Measurements from ENCODE around the gene RAB41. TPM values are rescaled to one million over a fixed set of nuclear protein-coding genes. Genes with fewer than 3 reads are reported as not detected.

Gene RAB41
- total RNA-seq: not detected in 2 replicates

DNA sequence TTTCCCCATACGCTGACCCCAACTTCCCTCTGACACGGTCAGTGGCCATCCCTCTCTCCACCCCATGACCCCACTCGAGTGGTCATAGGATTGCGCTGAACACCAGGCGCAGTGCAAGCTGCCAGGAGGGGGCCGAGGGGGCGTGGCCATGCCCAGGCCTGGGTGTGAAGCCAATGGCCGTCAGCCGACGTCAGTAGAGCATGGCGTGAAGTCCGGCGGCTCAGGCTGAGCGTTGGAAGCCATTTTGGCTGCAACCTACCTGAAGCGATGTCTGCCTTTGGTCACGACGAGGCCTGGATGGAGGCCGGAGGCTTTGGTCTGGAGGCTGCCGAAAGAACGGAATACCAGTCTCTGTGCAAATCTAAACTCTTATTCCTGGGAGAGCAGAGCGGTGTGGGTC lies at the start of gene RAB41:
RAB41 (plus strand) TSS at position 222 of the 400 bp plus-strand sequence; CDS start at position 268, 46 bp downstream.

GRCh38 chrX:70234355-70234754 lies 47.6 kb upstream of the RAB41 start, which contains the start of gene AWAT1:
TSS of gene AWAT1 (plus strand) at chrX:70234655. CDS start at chrX:70234696, 41 bp downstream.

DNA sequence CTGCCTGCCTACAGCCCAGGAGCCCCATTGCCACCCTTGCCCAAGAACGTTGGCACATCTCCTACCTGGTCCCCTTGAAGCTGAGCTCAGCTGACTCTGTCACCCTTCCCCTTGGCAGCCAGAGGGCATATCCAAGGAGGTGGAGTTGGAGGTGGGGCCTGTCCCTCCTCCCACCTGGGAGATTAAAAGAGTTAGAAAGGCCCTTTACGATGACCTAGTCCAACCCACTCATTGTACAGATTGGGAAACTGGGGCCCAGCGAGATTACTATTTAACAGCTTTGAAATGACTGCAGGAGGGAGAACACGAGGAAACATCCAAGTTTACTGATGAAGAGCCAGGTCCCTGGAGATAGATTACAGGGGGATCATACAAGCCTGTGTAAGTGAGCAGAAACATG lies 21.9 kb upstream of the RAB41 start, which contains the start of gene P2RY4:
P2RY4 (minus strand) TSS at position 101 of the 400 bp plus-strand sequence. CDS start 580 bp downstream, outside the sequence.

GRCh38 chrX:70268034-70268433 lies 13.9 kb upstream of the RAB41 start, which contains the start of gene ARR3:
TSS of gene ARR3 (plus strand) at chrX:70268334. CDS start at chrX:70269386, 1,052 bp downstream.

GRCh38 chrX:70289793-70290770 lies 8.1 kb downstream of the RAB41 start, which contains the start of the genes KIF4A and PDZD11:
TSS of gene KIF4A (plus strand) at chrX:70290104. CDS start at chrX:70290459, 355 bp downstream.
TSS of gene PDZD11 (minus strand) at chrX:70289927. CDS start at chrX:70289341, 586 bp downstream.

Other genes with a start within 250 kb of the RAB41 start
- not detected in 2 replicates for gene AWAT2, start 232.2 kb upstream of the RAB41 start, total RNA-seq
- not detected in 2 replicates for gene OTUD6A, start 219.7 kb upstream of the RAB41 start, total RNA-seq
- 41.4 and 41.8 TPM in 2 replicates for gene IGBP1, start 148.7 kb upstream of the RAB41 start, total RNA-seq
- gene DGAT2L6, start 104.7 kb upstream of the RAB41 start, total RNA-seq: 0.20 TPM in 1 of 2 replicates, not detected in the other
- not detected in 2 replicates for gene AWAT1, start 47.5 kb upstream of the RAB41 start, total RNA-seq
- gene P2RY4, start 22.0 kb upstream of the RAB41 start, total RNA-seq: not detected in 2 replicates
- not detected in 2 replicates for gene ARR3, start 13.8 kb upstream of the RAB41 start, total RNA-seq
- gene PDZD11, start 7.8 kb downstream of the RAB41 start, total RNA-seq: 50.4 and 53.7 TPM in 2 replicates
- gene KIF4A, start 7.9 kb downstream of the RAB41 start, total RNA-seq: 21.1 and 21.7 TPM in 2 replicates
- gene GDPD2, start 141.1 kb downstream of the RAB41 start, total RNA-seq: not detected in 2 replicates
- 0.84 and 1.5 TPM in 2 replicates for gene DLG3, start 162.7 kb downstream of the RAB41 start, total RNA-seq